ENCODE data around the gene DGCR8. TPM values are rescaled to one million over a fixed set of nuclear protein-coding genes. Genes with fewer than 3 reads are reported as not detected.

Gene DGCR8
- total RNA-seq, 1 donor from 2014 or later, result 93.1 TPM

- DNase-seq, result no peak
- Mint-ChIP-seq H3K27me3 (ENCODE audit: unreplicated experiment) (peaks cover 4% of the 10 kb centered on the region), H3K9me3 (ENCODE audit: unreplicated experiment) (peaks cover 7% of the 10 kb centered on the region), H3K4me1 (ENCODE audit: low read depth, unreplicated experiment) (no peaks in the 10 kb centered on the region), H3K4me3 (ENCODE audit: unreplicated experiment) (no peak overlapping the region), H3K27ac (ENCODE audit: unreplicated experiment) (no peak overlapping the region), H3K36me3 (ENCODE audit: unreplicated experiment) (no peaks in the 10 kb centered on the region)
- no peak for TF ChIP-seq CTCF (IDR thresholded peaks at IDR 0.05; ENCODE audit: partially characterized antibody, unreplicated experiment)
Observed at GRCh38 chr22:20063271-20064139, 16.5 kb upstream of the DGCR8 start.

DNA sequence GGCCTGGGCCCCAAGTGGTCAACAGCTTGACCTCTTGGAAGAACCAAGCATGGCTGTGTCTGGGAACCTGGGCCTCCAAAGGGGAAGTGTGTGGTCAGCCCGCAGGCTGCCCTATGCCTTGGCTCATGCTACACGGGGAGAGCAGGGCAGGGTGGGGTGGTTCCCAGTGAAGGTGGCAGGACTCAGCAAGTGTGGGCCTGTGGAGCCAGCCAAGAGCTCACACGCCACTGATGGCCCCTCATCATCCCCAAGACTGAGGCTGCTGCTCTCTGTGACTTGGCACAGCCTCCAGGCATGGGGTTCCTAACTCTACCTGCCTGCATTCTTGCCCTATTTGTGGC is 15.9 kb upstream of the DGCR8 start:
- H3K36me3 Mint-ChIP-seq (ENCODE audit: unreplicated experiment), result no peaks in the 10 kb centered on the region
- peaks cover 7% of the 10 kb centered on the region for H3K27me3 Mint-ChIP-seq (ENCODE audit: unreplicated experiment)
- no peak for DNase-seq
- H3K9me3 Mint-ChIP-seq (ENCODE audit: unreplicated experiment), result peaks cover 10% of the 10 kb centered on the region
- no peak overlapping the region for H3K4me3 Mint-ChIP-seq (ENCODE audit: unreplicated experiment)
- H3K27ac Mint-ChIP-seq (ENCODE audit: unreplicated experiment), result no peak overlapping the region
- no peaks in the 10 kb centered on the region for H3K4me1 Mint-ChIP-seq (ENCODE audit: low read depth, unreplicated experiment)
- TF ChIP-seq CTCF (IDR thresholded peaks at IDR 0.05; ENCODE audit: partially characterized antibody, unreplicated experiment), result no peak

GRCh38 chr22:20064545-20065262 is 15.3 kb upstream of the DGCR8 start:
- no peak for TF ChIP-seq CTCF (IDR thresholded peaks at IDR 0.05; ENCODE audit: partially characterized antibody, unreplicated experiment)
- Mint-ChIP-seq H3K36me3 (ENCODE audit: unreplicated experiment) (no peaks in the 10 kb centered on the region), H3K4me3 (ENCODE audit: unreplicated experiment) (no peak overlapping the region), H3K27ac (ENCODE audit: unreplicated experiment) (no peak overlapping the region), H3K9me3 (ENCODE audit: unreplicated experiment) (peaks cover 10% of the 10 kb centered on the region), H3K4me1 (ENCODE audit: low read depth, unreplicated experiment) (no peaks in the 10 kb centered on the region), H3K27me3 (ENCODE audit: unreplicated experiment) (peaks cover 7% of the 10 kb centered on the region)
- DNase-seq, result no peak

GRCh38 chr22:20065896-20066616 is 14.0 kb upstream of the DGCR8 start:
- no peak overlapping the region for H3K27ac Mint-ChIP-seq (ENCODE audit: unreplicated experiment)
- no peaks in the 10 kb centered on the region for H3K36me3 Mint-ChIP-seq (ENCODE audit: unreplicated experiment)
- no peaks in the 10 kb centered on the region for H3K4me1 Mint-ChIP-seq (ENCODE audit: low read depth, unreplicated experiment)
- H3K27me3 Mint-ChIP-seq (ENCODE audit: unreplicated experiment), result peaks cover 7% of the 10 kb centered on the region
- peaks cover 10% of the 10 kb centered on the region for H3K9me3 Mint-ChIP-seq (ENCODE audit: unreplicated experiment)
- no peak for TF ChIP-seq CTCF (IDR thresholded peaks at IDR 0.05; ENCODE audit: partially characterized antibody, unreplicated experiment)
- no peak overlapping the region for H3K4me3 Mint-ChIP-seq (ENCODE audit: unreplicated experiment)
- DNase-seq, result no peak

All from glutamatergic neuron (in vitro differentiated cells).